ENCODE results near the gene RPS4Y1. TPM values are rescaled to one million over a fixed set of nuclear protein-coding genes. Genes with fewer than 3 reads are reported as not detected.
"Not testable (repeated sequence)": the region's sequence is repeated elsewhere in the genome, so short reads cannot be mapped to it uniquely, and the experiment has no call there.

The RPS4Y1 gene
- total RNA-seq = 100 to 1,000 TPM in 1 of 3 donors, under 1 TPM in 1, not detected in 1; 0.66 to 309 TPM

DNA sequence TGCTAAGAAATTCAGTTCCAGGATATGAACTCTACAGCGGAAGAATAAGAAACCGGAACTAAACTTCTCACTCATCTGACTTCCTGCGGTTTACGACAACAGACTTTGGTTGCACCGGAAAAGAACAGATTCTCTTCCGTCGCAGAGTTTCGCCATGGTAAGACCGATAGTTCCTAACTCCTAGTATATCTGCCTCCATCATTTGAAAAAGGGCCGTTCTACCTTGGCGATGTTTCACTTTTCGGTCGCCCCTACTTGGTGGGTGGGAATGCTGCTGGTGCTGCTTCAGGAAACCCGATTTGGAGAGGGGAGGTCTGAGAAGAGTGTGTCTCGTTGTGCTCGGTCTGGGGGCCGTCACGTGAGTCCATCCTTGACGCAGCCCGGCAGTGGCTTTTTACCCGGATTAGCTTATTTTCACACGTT, at the start of gene RPS4Y1:
Gene RPS4Y1, plus strand, starts transcription at position 132 of the 423 bp plus-strand sequence. Its CDS starts 23 bp downstream, at position 155.
- H3K4me3 ChIP-seq = peak within 1 kb of the TSS in 1 of 3 donors; percentile 55
- H3K27ac ChIP-seq = no peak within 1 kb of the TSS
- no peaks in the 10 kb centered on the region for H3K27me3 ChIP-seq
- TF ChIP-seq, protein P1, sequence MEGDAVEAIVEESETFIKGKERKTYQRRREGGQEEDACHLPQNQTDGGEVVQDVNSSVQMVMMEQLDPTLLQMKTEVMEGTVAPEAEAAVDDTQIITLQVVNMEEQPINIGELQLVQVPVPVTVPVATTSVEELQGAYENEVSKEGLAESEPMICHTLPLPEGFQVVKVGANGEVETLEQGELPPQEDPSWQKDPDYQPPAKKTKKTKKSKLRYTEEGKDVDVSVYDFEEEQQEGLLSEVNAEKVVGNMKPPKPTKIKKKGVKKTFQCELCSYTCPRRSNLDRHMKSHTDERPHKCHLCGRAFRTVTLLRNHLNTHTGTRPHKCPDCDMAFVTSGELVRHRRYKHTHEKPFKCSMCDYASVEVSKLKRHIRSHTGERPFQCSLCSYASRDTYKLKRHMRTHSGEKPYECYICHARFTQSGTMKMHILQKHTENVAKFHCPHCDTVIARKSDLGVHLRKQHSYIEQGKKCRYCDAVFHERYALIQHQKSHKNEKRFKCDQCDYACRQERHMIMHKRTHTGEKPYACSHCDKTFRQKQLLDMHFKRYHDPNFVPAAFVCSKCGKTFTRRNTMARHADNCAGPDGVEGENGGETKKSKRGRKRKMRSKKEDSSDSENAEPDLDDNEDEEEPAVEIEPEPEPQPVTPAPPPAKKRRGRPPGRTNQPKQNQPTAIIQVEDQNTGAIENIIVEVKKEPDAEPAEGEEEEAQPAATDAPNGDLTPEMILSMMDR (IDR thresholded peaks at IDR 0.05) = no peak
- TF ChIP-seq POLR2A (IDR thresholded peaks at IDR 0.05) (no peak), POLR2AphosphoS5 (IDR thresholded peaks at IDR 0.05) (peak in 1 of 3 donors; percentile 74)
- no peaks in the 10 kb centered on the region for H3K36me3 ChIP-seq
- no peaks in the 10 kb centered on the region for H3K9me3 ChIP-seq
- intact Hi-C loops (cut with DNase I; ENCODE audit: low total_unique reads) = no loop called here
- DNase-seq (ENCODE audit: low spot score in 2 of 2) = no peak
- no peaks in the 10 kb centered on the region for H3K4me1 ChIP-seq

DNA sequence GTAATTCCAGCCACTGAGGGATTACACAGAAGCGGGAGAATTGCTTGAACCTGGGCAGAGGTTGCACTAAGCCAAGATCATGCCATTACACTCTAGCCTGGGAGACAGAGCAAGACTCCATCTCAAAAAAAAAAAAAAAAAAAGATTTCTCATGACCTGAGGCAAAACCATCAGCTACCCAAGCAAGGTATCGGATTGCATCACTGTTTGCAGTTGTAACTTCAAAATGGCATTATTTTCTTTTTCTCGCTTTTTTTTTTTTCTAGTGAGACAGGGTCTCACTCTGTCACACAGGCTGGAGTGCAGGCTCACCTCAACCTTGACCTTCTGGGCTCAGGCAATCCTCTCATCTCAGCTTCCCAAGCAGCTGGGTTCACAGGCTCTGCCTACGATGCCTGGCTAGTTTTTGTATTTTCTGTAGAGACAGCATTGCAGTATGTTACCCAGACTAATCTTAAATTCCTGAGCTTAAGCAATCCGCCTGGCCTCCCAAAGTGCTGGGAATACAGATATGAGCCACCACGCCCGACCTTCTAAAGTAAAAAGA, 44.4 kb upstream of the RPS4Y1 start:
- no peak for TF ChIP-seq POLR2AphosphoS5 (IDR thresholded peaks at IDR 0.05)
- no peak for TF ChIP-seq POLR2A (IDR thresholded peaks at IDR 0.05)
- TF ChIP-seq, protein P1 (IDR thresholded peaks at IDR 0.05) = no peak
- H3K9me3 ChIP-seq = no peaks in the 10 kb centered on the region
- no peak overlapping the region for H3K4me3 ChIP-seq
- H3K4me1 ChIP-seq = no peaks in the 10 kb centered on the region
- no peak for DNase-seq (ENCODE audit: low spot score in 2 of 2)
- H3K27me3 ChIP-seq = no peaks in the 10 kb centered on the region
- no peak overlapping the region for H3K27ac ChIP-seq
- intact Hi-C loops (cut with DNase I; ENCODE audit: low total_unique reads) = no loop called here
- no peaks in the 10 kb centered on the region for H3K36me3 ChIP-seq

DNA sequence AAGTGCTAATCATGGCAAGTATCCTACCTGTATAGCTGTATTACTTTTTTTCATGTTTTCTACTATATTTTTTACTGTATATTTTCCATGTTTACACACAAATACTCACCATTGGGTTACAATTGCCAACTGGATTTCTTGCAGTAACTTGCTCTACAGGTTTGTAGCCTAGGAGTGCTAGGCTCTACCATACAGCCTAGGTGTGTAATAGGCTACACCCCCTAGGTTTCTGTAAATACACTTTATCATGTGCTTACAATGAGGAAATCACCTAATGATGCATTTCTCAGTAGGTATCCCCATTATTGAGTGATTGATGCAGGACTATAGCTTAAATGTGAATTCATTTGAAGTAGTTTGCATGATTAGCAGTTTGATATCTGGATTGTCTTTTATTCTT, 43.4 kb upstream of the RPS4Y1 start:
- Histone ChIP-seq H3K36me3 (no peaks in the 10 kb centered on the region), H3K27ac (no peak overlapping the region), H3K27me3 (no peaks in the 10 kb centered on the region), H3K9me3 (no peaks in the 10 kb centered on the region), H3K4me1 (no peaks in the 10 kb centered on the region), H3K4me3 (no peak overlapping the region)
- intact Hi-C loops (cut with DNase I; ENCODE audit: low total_unique reads) = no loop called here
- TF ChIP-seq POLR2A (IDR thresholded peaks at IDR 0.05) (no peak), POLR2AphosphoS5 (IDR thresholded peaks at IDR 0.05) (no peak)
- TF ChIP-seq, protein P1 (IDR thresholded peaks at IDR 0.05) = no peak
- no peak for DNase-seq (ENCODE audit: low spot score in 2 of 2)

DNA sequence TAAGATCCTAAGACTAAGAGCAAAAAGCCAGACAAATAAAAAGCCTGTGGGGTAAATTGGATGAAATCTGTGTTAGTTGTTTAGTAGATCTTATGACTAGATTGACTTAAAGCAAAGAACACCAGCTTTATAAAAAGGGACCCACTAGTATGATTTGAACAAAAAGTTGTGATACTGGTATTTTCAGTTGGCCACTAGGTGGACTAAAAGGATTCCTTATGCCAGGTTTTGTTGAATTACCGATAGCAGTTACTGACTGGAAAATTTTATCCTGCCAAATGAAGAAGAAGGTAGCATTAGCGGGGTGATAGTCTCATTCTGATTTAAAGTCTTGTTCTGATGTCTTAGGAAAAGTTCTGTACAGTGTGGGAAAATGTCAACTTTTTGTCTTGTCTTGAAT, 41.2 kb upstream of the RPS4Y1 start:
- Histone ChIP-seq H3K27ac (no peak overlapping the region), H3K4me1 (no peaks in the 10 kb centered on the region), H3K27me3 (no peaks in the 10 kb centered on the region), H3K4me3 (no peak overlapping the region), H3K9me3 (no peaks in the 10 kb centered on the region), H3K36me3 (no peaks in the 10 kb centered on the region)
- TF ChIP-seq, protein P1 (IDR thresholded peaks at IDR 0.05) = no peak
- TF ChIP-seq POLR2AphosphoS5 (IDR thresholded peaks at IDR 0.05) (no peak), POLR2A (IDR thresholded peaks at IDR 0.05) (no peak)
- intact Hi-C loops (cut with DNase I; ENCODE audit: low total_unique reads) = no loop called here
- DNase-seq (ENCODE audit: low spot score in 2 of 2) = no peak

DNA sequence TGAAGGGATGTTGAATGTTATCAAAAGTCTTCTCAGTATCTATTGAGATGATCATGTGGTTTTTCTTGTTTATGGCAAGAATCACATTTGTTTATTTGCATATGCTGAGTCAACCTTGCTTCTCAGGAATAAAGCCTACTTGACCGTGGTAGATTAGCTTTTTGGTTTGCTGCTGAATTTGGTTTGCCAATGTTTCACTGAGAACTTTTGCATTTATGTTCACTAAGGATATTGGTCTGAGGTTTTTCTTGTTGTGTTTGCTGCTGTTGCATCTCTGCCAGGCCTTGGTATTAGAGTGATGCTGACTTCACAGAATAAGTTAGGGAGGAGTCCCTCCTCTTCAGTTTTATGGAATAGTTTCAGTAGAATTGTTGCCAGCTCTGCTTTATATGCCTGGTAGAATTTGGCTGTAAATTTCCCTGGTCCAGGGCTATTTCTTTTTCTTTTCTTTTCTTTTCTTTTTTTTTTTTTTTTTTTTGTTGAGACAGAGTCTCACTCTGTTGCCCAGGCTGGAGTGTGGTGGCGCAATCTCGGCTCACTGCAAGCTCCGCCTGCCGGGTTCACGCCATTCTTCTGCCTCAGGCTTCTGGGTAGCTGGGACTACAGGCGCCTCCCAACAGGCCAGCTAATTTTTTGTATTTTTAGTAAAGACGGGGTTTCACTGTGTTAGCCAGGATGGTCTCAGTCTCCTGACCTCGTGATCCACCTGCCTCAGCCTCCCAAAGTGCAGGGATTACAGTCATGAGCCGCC, 24.1 kb upstream of the RPS4Y1 start:
- H3K27ac ChIP-seq; H3K9me3 ChIP-seq; H3K36me3 ChIP-seq; H3K4me1 ChIP-seq; H3K4me3 ChIP-seq; intact Hi-C loops (cut with DNase I; ENCODE audit: low total_unique reads); H3K27me3 ChIP-seq; DNase-seq (ENCODE audit: low spot score in 2 of 2): not testable (repeated sequence)

Data from breast epithelium (tissue), 4 donors.